H1 (cell line): ENCODE results near the gene P3H2. TPM values are rescaled to one million over a fixed set of nuclear protein-coding genes. Genes with fewer than 3 reads are reported as not detected.
A peak's percentile ranks its signal among the peaks of the same experiment; 100 is the strongest.

ENCODE experiments used
- CTCF ChIA-PET: fragments of 300-600 bp; sonication (Branson Sonifier 250); formaldehyde crosslinking; loops from one replicate; lab custom pipeline; 2021; ENCODE audit not compliant: partially characterized antibody; lab: Charles Lee
- POLR2A ChIA-PET: fragments of 300-600 bp; sonication (Branson Sonifier 250); formaldehyde crosslinking; loops from one replicate; lab custom pipeline; 2021; ENCODE audit warnings: inconsistent platforms; ENCODE audit not compliant: partially characterized antibody; lab: Charles Lee
- DNase-seq, 2 experiments: peaks; one replicate each; pipeline versions ENCODE4 v3.0.0 to v3.0.0-alpha.2; 2010 to 2022; ENCODE audit warnings: low spot score in 2 of 2, low read depth in 1 of 2, mixed read lengths in 1 of 2
- FAIRE-seq: peaks from 2 replicates; lab custom pipeline; 2011; peaks lifted over from hg19 to GRCh38; lab: Jason Lieb, UNC
- H2AFZ ChIP-seq: 2 replicates; pipeline ENCODE4 v1.8.1; 2012; ENCODE audit warnings: low read length, inconsistent platforms
- H2AK5ac ChIP-seq: 2 replicates; pipeline ENCODE4 v1.6.1; 2013; ENCODE audit warnings: low read depth, low read length
- H2BK120ac ChIP-seq: replicated peaks from 2 replicates; pipeline ENCODE3; 2013; ENCODE audit warnings: low read depth, low read length, inconsistent platforms
- H2BK12ac ChIP-seq: 2 replicates; pipeline ENCODE4 v1.6.1; 2013; ENCODE audit warnings: low read depth, low read length
- H2BK15ac ChIP-seq: 2 replicates; pipeline ENCODE4 v1.6.1; 2013; ENCODE audit warnings: low read length
- H2BK20ac ChIP-seq: 2 replicates; pipeline ENCODE4 v1.6.1; 2013; ENCODE audit warnings: low read length
- H2BK5ac ChIP-seq: 2 replicates; pipeline ENCODE4 v1.6.1; 2013; ENCODE audit warnings: low read depth, low read length
- H3K14ac ChIP-seq: 2 replicates; pipeline ENCODE4 v1.6.1; 2013; ENCODE audit warnings: inconsistent platforms; ENCODE audit not compliant: insufficient read length
- H3K18ac ChIP-seq: 2 replicates; pipeline ENCODE4 v1.6.1; 2013; ENCODE audit warnings: low read length; ENCODE audit errors: extremely low read depth
- H3K23ac ChIP-seq: 2 replicates; pipeline ENCODE4 v1.6.1; 2013; ENCODE audit warnings: inconsistent platforms; ENCODE audit not compliant: insufficient read length
- H3K23me2 ChIP-seq: 2 replicates; pipeline ENCODE4 v1.6.1; 2013; ENCODE audit warnings: low read depth, low read length
- H3K27ac ChIP-seq: 2 replicates; pipeline ENCODE4 v1.6.1; 2011; ENCODE audit warnings: low read depth, low read length, inconsistent platforms
- H3K27me3 ChIP-seq, 4 experiments: replicated peaks in 1 of 4; 1 replicate in 1 of 4; 2 replicates in 3 of 4; pipeline versions ENCODE4 v1.6.1 to v1.8.1; 2011 to 2013; ENCODE audit warnings: low read length in 3 of 4, mild to moderate bottlenecking in 3 of 4, inconsistent platforms in 2 of 4, mixed read lengths in 2 of 4, moderate library complexity in 1 of 4; ENCODE audit not compliant: control insufficient read depth in 3 of 4, insufficient read depth in 3 of 4; ENCODE audit errors: extremely low read depth in 1 of 4
- H3K36me3 ChIP-seq, 4 experiments: 2 replicates each; pipeline versions ENCODE4 v1.6.1 to v1.8.1; 2011 to 2013; ENCODE audit warnings: mild to moderate bottlenecking in 4 of 4, low read length in 3 of 4, moderate library complexity in 2 of 4, control low read depth in 1 of 4, inconsistent platforms in 1 of 4; ENCODE audit not compliant: insufficient read depth in 4 of 4, control insufficient read depth in 2 of 4
- H3K4ac ChIP-seq: replicated peaks from 2 replicates; pipeline ENCODE3; 2013; ENCODE audit warnings: low read length, low read depth, mixed read lengths, inconsistent platforms; ENCODE audit not compliant: insufficient read length
- H3K4me1 ChIP-seq, 4 experiments: replicated peaks in 1 of 4; 1 replicate in 1 of 4; 2 replicates in 3 of 4; pipeline versions ENCODE4 v1.6.1 to v1.8.1; 2011 to 2013; ENCODE audit warnings: low read length in 3 of 4, inconsistent platforms in 2 of 4, mixed read lengths in 1 of 4; ENCODE audit not compliant: insufficient read depth in 4 of 4, control insufficient read depth in 3 of 4
- H3K4me2 ChIP-seq, 2 experiments: 2 replicates each; pipeline versions ENCODE4 v1.6.1 to v1.8.1; 2011 to 2013; ENCODE audit warnings: low read depth in 2 of 2, low read length in 2 of 2, control low read depth in 1 of 2, inconsistent platforms in 1 of 2, mild to moderate bottlenecking in 1 of 2; ENCODE audit not compliant: insufficient read depth in 1 of 2
- H3K4me3 ChIP-seq, 4 experiments: fragments of 200-600, 300-600 bp in 1 of 4; sonication (generic), shearing (Covaris generic), sonication (Bioruptor Twin) in 1 of 4; 2 replicates each; pipeline versions ENCODE4 v1.5.1 to v1.8.1; 2011 to 2016; ENCODE audit warnings: low read length in 4 of 4, low read depth in 3 of 4, control low read depth in 2 of 4, inconsistent platforms in 2 of 4, mild to moderate bottlenecking in 2 of 4, mixed read lengths in 1 of 4, moderate library complexity in 1 of 4; ENCODE audit not compliant: insufficient read depth in 2 of 4; ENCODE audit errors: extremely low read depth in 1 of 4
- H3K56ac ChIP-seq: replicated peaks from 2 replicates; pipeline ENCODE3; 2013; ENCODE audit warnings: low read depth, mild to moderate bottlenecking, mixed read lengths, low read length, inconsistent platforms; ENCODE audit not compliant: insufficient read length
- H3K79me1 ChIP-seq: 2 replicates; pipeline ENCODE4 v1.6.1; 2013; ENCODE audit warnings: low read depth, low read length, control low read depth
- H3K79me2 ChIP-seq, 2 experiments: 2 replicates each; pipeline versions ENCODE4 v1.6.1 to v1.8.1; 2012 to 2013; ENCODE audit warnings: low read length in 2 of 2, mild to moderate bottlenecking in 2 of 2, inconsistent platforms in 1 of 2; ENCODE audit not compliant: insufficient read depth in 2 of 2, control insufficient read depth in 1 of 2
- H3K9ac ChIP-seq, 4 experiments: replicated peaks in 1 of 4; 1 replicate in 1 of 4; 2 replicates in 3 of 4; pipeline versions ENCODE4 v1.6.1 to v1.8.1; 2011 to 2013; ENCODE audit warnings: low read depth in 3 of 4, low read length in 3 of 4, control low read depth in 2 of 4, mild to moderate bottlenecking in 2 of 4, moderate library complexity in 2 of 4, inconsistent platforms in 1 of 4; ENCODE audit errors: extremely low read depth in 1 of 4
- H3K9me3 ChIP-seq, 2 experiments: 2 replicates each; pipeline versions ENCODE4 v1.6.1 to v1.8.1; 2012 to 2013; ENCODE audit warnings: mild to moderate bottlenecking in 2 of 2, moderate library complexity in 2 of 2, control low read depth in 1 of 2, inconsistent platforms in 1 of 2, low read depth in 1 of 2, low read length in 1 of 2, mixed read lengths in 1 of 2; ENCODE audit not compliant: insufficient read depth in 2 of 2
- H4K20me1 ChIP-seq, 2 experiments: replicated peaks in 1 of 2; 2 replicates each; pipeline versions ENCODE3 to v1.8.1; 2011 to 2013; ENCODE audit warnings: inconsistent platforms in 2 of 2, low read length in 2 of 2, mild to moderate bottlenecking in 1 of 2; ENCODE audit not compliant: insufficient read depth in 2 of 2, control insufficient read depth in 1 of 2
- H4K5ac ChIP-seq: 2 replicates; pipeline ENCODE4 v1.6.1; 2013; ENCODE audit warnings: low read length, low read depth, mixed read lengths, inconsistent platforms; ENCODE audit not compliant: insufficient read length
- H4K8ac ChIP-seq: 2 replicates; pipeline ENCODE4 v1.8.0; 2013; ENCODE audit warnings: mild to moderate bottlenecking, moderate library complexity, low read length, inconsistent platforms; ENCODE audit not compliant: insufficient read depth; ENCODE audit errors: extremely low read depth
- H4K91ac ChIP-seq: replicated peaks from 2 replicates; pipeline ENCODE3; 2013; ENCODE audit warnings: low read length, mixed read lengths, inconsistent platforms; ENCODE audit not compliant: insufficient read length
- CBX5 ChIP-seq: fragments of 300-800, 300-1000 bp; sonication (generic); IDR thresholded peaks from 2 replicates; pipeline ENCODE4 v1.7.1; 2016; ENCODE audit warnings: antibody characterized with exemption, low read length, low read depth
- CHD1 ChIP-seq: IDR thresholded peaks from 2 replicates; pipeline ENCODE4 v1.6.1; 2012; ENCODE audit warnings: low read depth, low read length, improper control_type of control experiment
- EZH2 ChIP-seq: fragments of 200-600 bp; sonication (generic); IDR thresholded peaks from 2 replicates; pipeline ENCODE4 v1.7.1; 2012; ENCODE audit warnings: low read depth, mild to moderate bottlenecking, moderate library complexity, low read length, inconsistent platforms; ENCODE audit not compliant: severe bottlenecking
- GABPA ChIP-seq: IDR thresholded peaks from 2 replicates; pipeline ENCODE4 v1.6.1; 2011; ENCODE audit warnings: mild to moderate bottlenecking, low read length, moderate library complexity, borderline replicate concordance; ENCODE audit not compliant: insufficient read depth
- HDAC2 ChIP-seq, 2 experiments: fragments of 300-600 bp in 1 of 2; sonication (generic) in 1 of 2; IDR thresholded peaks; 2 replicates each; pipeline ENCODE4 v1.6.1; 2011 to 2012; ENCODE audit warnings: low read depth in 2 of 2, low read length in 2 of 2, mild to moderate bottlenecking in 2 of 2, moderate library complexity in 2 of 2, borderline replicate concordance in 1 of 2, inconsistent platforms in 1 of 2
- JUN ChIP-seq: IDR thresholded peaks from 2 replicates; pipeline ENCODE4 v1.6.1; 2011; ENCODE audit warnings: low read depth, mild to moderate bottlenecking, improper control_type of control experiment, low read length
- NRF1 ChIP-seq: IDR thresholded peaks from 2 replicates; pipeline ENCODE4 v1.6.1; 2011; ENCODE audit warnings: mild to moderate bottlenecking, low read depth, low read length, improper control_type of control experiment
- SRF ChIP-seq: IDR thresholded peaks from 2 replicates; pipeline ENCODE4 v1.6.1; 2011; ENCODE audit warnings: mild to moderate bottlenecking, low read depth, low read length, moderate library complexity
- TAF7 ChIP-seq: optimal IDR thresholded peaks from 2 replicates; pipeline ENCODE3; 2011; ENCODE audit warnings: low read depth, mild to moderate bottlenecking, inconsistent platforms, low read length, moderate library complexity, borderline replicate concordance
- ZNF274 ChIP-seq: IDR thresholded peaks from 2 replicates; pipeline ENCODE4 v1.7.0; 2012; ENCODE audit warnings: low read length, borderline replicate concordance; ENCODE audit errors: extremely low read depth
- WGBS, 2 experiments: shearing (Covaris generic) in 1 of 2; methylation state at CpG; one replicate each; pipeline versions ENCODE4 v1.1.6 to v1.1.7; 2013 to 2015; ENCODE audit warnings: low lambda C conversion rate in 2 of 2, mixed read lengths in 2 of 2, inconsistent platforms in 1 of 2, low coverage in 1 of 2, missing lambda C conversion rate in 1 of 2; ENCODE audit not compliant: insufficient replicate concordance in 2 of 2, insufficient coverage in 1 of 2, insufficient read length in 1 of 2; ENCODE audit errors: extremely low coverage in 1 of 2, missing lambda C conversion rate in 1 of 2; 5-methylcytosine and 5-hydroxymethylcytosine counted together
- polyA plus RNA-seq, 7 experiments: library from polyadenylated mRNA; depleted of rRNA in 3 of 7; stranded (reverse) in 5 of 7; unstranded in 2 of 7; fragments of >200 nt in 5 of 7; fragments of 200-250 nt in 2 of 7; gene quantifications; 1 replicate in 5 of 7; 2 replicates in 1 of 7; 4 replicates in 1 of 7; pipeline versions ENCODE4 v1.2.1 to v1.2.3, GENCODE V29; 2011 to 2013; ENCODE audit warnings: missing spikeins in 2 of 7, mixed read lengths in 2 of 7
- total RNA-seq: library from RNA; stranded (reverse); fragmentation: NEBNext Ultra II Directional; extraction: Animal tissue kit (Norgen Biotek cat#: 25700); gene quantifications from 2 replicates; pipeline ENCODE4 v1.2.1, GENCODE V29; 2021
- TF ChIP-seq, protein P1 (sequence below), 3 experiments: IDR thresholded peaks; 1 replicate in 2 of 3; 2 replicates in 1 of 3; pipeline versions ENCODE4 v1.5.1 to v1.6.1; 2011; ENCODE audit warnings: low read length in 3 of 3, mild to moderate bottlenecking in 3 of 3, inconsistent platforms in 2 of 3, low read depth in 1 of 3, moderate library complexity in 1 of 3; ENCODE audit not compliant: insufficient read depth in 1 of 3; ENCODE audit errors: control extremely low read depth in 1 of 3

Gene P3H2
- total and polyA plus RNA-seq, 2 of the 8 experiments (the other 6 are each of a cell fraction or from before 2014, with no cell fraction given) = 40.5 to 60.4 TPM

DNA sequence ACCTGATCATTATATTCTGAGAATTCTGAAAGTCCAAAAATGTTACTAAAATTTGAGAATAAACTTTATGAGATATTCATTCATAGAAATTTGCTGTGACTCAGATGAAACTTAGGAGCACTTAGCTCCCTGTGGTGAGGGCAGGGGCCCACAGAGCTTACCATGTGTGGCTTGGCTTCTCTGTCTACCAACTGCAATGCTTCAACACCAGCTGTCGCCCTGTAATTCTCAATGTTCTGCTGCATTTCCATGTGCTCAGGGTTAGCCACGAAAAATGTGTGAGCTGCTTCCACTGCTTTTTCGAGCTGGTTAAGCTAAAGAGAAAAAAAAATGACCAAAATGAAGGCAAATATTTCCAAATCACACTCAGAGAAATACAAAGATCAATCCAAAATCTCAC, 125.6 kb downstream of the P3H2 start:
- H2BK120ac ChIP-seq = no peak overlapping the region
- no peak overlapping the region for H3K4ac ChIP-seq
- 58% methylated on average over 3 of the region's 3 CpGs; no CpG with 5 or more reads in 1 of the 2 experiments for WGBS, 2 experiments
- H3K9me3 ChIP-seq = no peaks in the 10 kb centered on the region
- H3K79me1 ChIP-seq = no peaks in the 10 kb centered on the region
- H3K14ac ChIP-seq = no peak overlapping the region
- no peak overlapping the region for H2BK15ac ChIP-seq
- no peak overlapping the region for H3K9ac ChIP-seq
- H3K4me1 ChIP-seq = peaks cover 0 to 14% (median 5%) of the 10 kb centered on the region in 4 experiments; a peak in 5 of 7 replicates
- no peak overlapping the region for H2BK5ac ChIP-seq
- H2BK20ac ChIP-seq = no peak overlapping the region
- no peak overlapping the region for H2AK5ac ChIP-seq
- H3K27me3 ChIP-seq = no peaks in the 10 kb centered on the region
- no peak overlapping the region for H4K91ac ChIP-seq
- H3K23me2 ChIP-seq = no peaks in the 10 kb centered on the region; the same call in 1 of the 2 replicates
- no peak overlapping the region for H4K8ac ChIP-seq
- H3K27ac ChIP-seq = no peak overlapping the region
- peak; percentile 65 for FAIRE-seq
- H3K79me2 ChIP-seq = peaks cover 0 to 29% of the 10 kb centered on the region in 2 experiments; a peak in 2 of 4 replicates
- H2AFZ ChIP-seq = no peak overlapping the region
- POLR2A ChIA-PET = interaction anchor here (0.6 kb wide), 1 partner anchor 35 kb away, joined by 3 read pairs; no protein-coding TSS in a partner anchor
- H4K20me1 ChIP-seq = no peaks in the 10 kb centered on the region
- no peak overlapping the region for H4K5ac ChIP-seq
- H2BK12ac ChIP-seq = no peak overlapping the region
- CTCF ChIA-PET = interaction anchor here (0.6 to 1.2 kb wide), 4 partner anchors 13 to 443 kb away, joined by 3 read pairs; no protein-coding TSS in a partner anchor
- no peak overlapping the region for H3K18ac ChIP-seq
- no peaks in the 10 kb centered on the region; a peak in 1 of 8 replicates for H3K36me3 ChIP-seq
- H3K23ac ChIP-seq = no peak overlapping the region
- no peak overlapping the region for H3K4me3 ChIP-seq
- no peak overlapping the region; a peak in 1 of 4 replicates for H3K4me2 ChIP-seq
- no peak for DNase-seq
- no peak overlapping the region for H3K56ac ChIP-seq
- TF ChIP-seq, protein P1, sequence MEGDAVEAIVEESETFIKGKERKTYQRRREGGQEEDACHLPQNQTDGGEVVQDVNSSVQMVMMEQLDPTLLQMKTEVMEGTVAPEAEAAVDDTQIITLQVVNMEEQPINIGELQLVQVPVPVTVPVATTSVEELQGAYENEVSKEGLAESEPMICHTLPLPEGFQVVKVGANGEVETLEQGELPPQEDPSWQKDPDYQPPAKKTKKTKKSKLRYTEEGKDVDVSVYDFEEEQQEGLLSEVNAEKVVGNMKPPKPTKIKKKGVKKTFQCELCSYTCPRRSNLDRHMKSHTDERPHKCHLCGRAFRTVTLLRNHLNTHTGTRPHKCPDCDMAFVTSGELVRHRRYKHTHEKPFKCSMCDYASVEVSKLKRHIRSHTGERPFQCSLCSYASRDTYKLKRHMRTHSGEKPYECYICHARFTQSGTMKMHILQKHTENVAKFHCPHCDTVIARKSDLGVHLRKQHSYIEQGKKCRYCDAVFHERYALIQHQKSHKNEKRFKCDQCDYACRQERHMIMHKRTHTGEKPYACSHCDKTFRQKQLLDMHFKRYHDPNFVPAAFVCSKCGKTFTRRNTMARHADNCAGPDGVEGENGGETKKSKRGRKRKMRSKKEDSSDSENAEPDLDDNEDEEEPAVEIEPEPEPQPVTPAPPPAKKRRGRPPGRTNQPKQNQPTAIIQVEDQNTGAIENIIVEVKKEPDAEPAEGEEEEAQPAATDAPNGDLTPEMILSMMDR (IDR thresholded peaks at IDR 0.05; ENCODE audit: control extremely low read depth in 1 of 3, insufficient read depth in 1 of 3, low read depth in 1 of 3, low read length in 3 of 3) = no peak
- TF ChIP-seq NRF1 (no peak), GABPA (no peak), CBX5 (no peak), CHD1 (no peak), EZH2 (no peak), JUN (no peak), SRF (no peak), ZNF274 (no peak), HDAC2 (IDR thresholded peaks at IDR 0.05; ENCODE audit: borderline replicate concordance in 1 of 2, low read depth in 2 of 2, low read length in 2 of 2) (no peak), TAF7 (no peak)
